Measurements from ENCODE around the gene TAP2. TPM values are rescaled to one million over a fixed set of nuclear protein-coding genes. Genes with fewer than 3 reads are reported as not detected.

TAP2 gene
- 16.7 to 19.1 TPM (median 18.1 TPM) in 5 replicates for total RNA-seq (2022; extraction: Qiagen RNA extraction)

GRCh38 chr6:32838114-32838958 lies at the start of gene TAP2:
TSS of gene TAP2 (minus strand) at chr6:32838739. CDS start at chr6:32838233, 506 bp downstream.

GRCh38 chr6:32853541-32854375 lies 15.2 kb upstream of the TAP2 start, which contains the start of the genes PSMB9 and TAP1:
TSS of gene PSMB9 (plus strand) at chr6:32854192. CDS start at chr6:32854230, 38 bp downstream.
TSS of gene TAP1 (minus strand) at chr6:32853704. CDS start at chr6:32853636, 68 bp downstream.

GRCh38 chr6:32843979-32844838 lies 5.7 kb upstream of the TAP2 start, which contains the start of gene PSMB8:
TSS of gene PSMB8 (minus strand) at chr6:32844047. CDS start at chr6:32843996, 51 bp downstream.

GRCh38 chr6:32816746-32817204 lies 21.8 kb downstream of the TAP2 start, which contains the start of gene HLA-DOB:
TSS of gene HLA-DOB (minus strand) at chr6:32817002. CDS start at chr6:32816951, 51 bp downstream.

Other genes with a start within 250 kb of the TAP2 start
- not detected in 5 replicates for gene HLA-DRB1, start 248.9 kb downstream of the TAP2 start, total RNA-seq (2022; extraction: Qiagen RNA extraction)
- not detected in 5 replicates for gene HLA-DQA1, start 201.3 kb downstream of the TAP2 start, total RNA-seq (2022; extraction: Qiagen RNA extraction)
- gene HLA-DQB1, start 172.1 kb downstream of the TAP2 start, total RNA-seq (2022; extraction: Qiagen RNA extraction), result not detected in 5 replicates
- not detected in 5 replicates for gene HLA-DQA2, start 97.3 kb downstream of the TAP2 start, total RNA-seq (2022; extraction: Qiagen RNA extraction)
- gene HLA-DQB2, start 75.2 kb downstream of the TAP2 start, total RNA-seq (2022; extraction: Qiagen RNA extraction), result not detected in 5 replicates
- gene HLA-DOB, start 21.7 kb downstream of the TAP2 start, total RNA-seq (2022; extraction: Qiagen RNA extraction), result 0.10 to 0.21 TPM (median 0.15 TPM) in 5 replicates
- gene PSMB8, start 5.3 kb upstream of the TAP2 start, total RNA-seq (2022; extraction: Qiagen RNA extraction), result 17.8 to 21.0 TPM (median 18.3 TPM) in 5 replicates
- gene TAP1, start 15.0 kb upstream of the TAP2 start, total RNA-seq (2022; extraction: Qiagen RNA extraction), result 34.2 to 38.2 TPM (median 35.0 TPM) in 5 replicates
- gene PSMB9, start 15.5 kb upstream of the TAP2 start, total RNA-seq (2022; extraction: Qiagen RNA extraction), result 14.2 to 22.6 TPM (median 18.0 TPM) in 5 replicates
- 1.4 to 2.2 TPM (median 1.7 TPM) in 5 replicates for gene HLA-DMB, start 102.3 kb upstream of the TAP2 start, total RNA-seq (2022; extraction: Qiagen RNA extraction)
- 3.2 to 3.9 TPM (median 3.3 TPM) in 5 replicates for gene HLA-DMA, start 114.4 kb upstream of the TAP2 start, total RNA-seq (2022; extraction: Qiagen RNA extraction)
- gene BRD2, start 129.9 kb upstream of the TAP2 start, total RNA-seq (2022; extraction: Qiagen RNA extraction), result 108 to 139 TPM (median 123 TPM) in 5 replicates
- gene HLA-DOA, start 170.9 kb upstream of the TAP2 start, total RNA-seq (2022; extraction: Qiagen RNA extraction), result 0.06 TPM in 1 of 5 replicates, not detected in the others
- gene HLA-DPA1, start 234.9 kb upstream of the TAP2 start, total RNA-seq (2022; extraction: Qiagen RNA extraction), result 0.08 to 0.25 TPM in 2 of 5 replicates, not detected in the others
- gene HLA-DPB1, start 237.3 kb upstream of the TAP2 start, total RNA-seq (2022; extraction: Qiagen RNA extraction), result 0.05 TPM in 1 of 5 replicates, not detected in the others

Measured in A549 treated with Hydrocortisone at 1 μM for 4 hours (cell line).